Stomach (tissue), 4 donors: ENCODE results near the gene CBX3.

ENCODE experiments used
- EP300 ChIP-seq: sonication (generic); formaldehyde crosslinking; IDR thresholded peaks from one replicate; pipeline ENCODE4 v1.6.1; 2017; ENCODE audit warnings: antibody characterized with exemption
- TF ChIP-seq, protein P1 (sequence below), 7 experiments: fragments of 450-650 bp in 4 of 7; fragments of 200-600 bp in 3 of 7; sonication (generic) in 3 of 7; IDR thresholded peaks; one replicate each; pipeline ENCODE4 v1.5.1; 2016 to 2019; ENCODE audit warnings: antibody characterized with exemption in 7 of 7, control low read depth in 2 of 7, mild to moderate bottlenecking in 1 of 7

DNA sequence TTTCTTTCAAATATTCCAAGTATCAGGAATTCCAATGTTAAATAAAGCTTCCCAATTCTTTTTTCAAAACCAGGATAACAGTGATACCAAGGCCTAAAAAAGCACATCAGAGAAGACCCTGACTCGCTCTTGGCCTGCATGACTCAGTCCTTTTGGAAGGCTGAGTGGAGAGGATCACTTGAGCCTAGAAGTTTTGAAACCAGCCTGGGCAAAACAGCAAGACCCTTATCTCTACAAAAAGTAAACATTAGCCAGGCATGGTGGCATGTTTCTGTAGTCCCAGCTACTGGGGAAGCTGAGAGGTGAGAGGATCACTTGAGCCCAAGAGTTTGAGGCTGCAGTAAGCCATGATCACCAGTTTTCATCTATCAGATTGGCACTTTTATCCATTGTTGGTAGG lies 30.9 kb upstream of the CBX3 start:
- TF ChIP-seq, protein P1, sequence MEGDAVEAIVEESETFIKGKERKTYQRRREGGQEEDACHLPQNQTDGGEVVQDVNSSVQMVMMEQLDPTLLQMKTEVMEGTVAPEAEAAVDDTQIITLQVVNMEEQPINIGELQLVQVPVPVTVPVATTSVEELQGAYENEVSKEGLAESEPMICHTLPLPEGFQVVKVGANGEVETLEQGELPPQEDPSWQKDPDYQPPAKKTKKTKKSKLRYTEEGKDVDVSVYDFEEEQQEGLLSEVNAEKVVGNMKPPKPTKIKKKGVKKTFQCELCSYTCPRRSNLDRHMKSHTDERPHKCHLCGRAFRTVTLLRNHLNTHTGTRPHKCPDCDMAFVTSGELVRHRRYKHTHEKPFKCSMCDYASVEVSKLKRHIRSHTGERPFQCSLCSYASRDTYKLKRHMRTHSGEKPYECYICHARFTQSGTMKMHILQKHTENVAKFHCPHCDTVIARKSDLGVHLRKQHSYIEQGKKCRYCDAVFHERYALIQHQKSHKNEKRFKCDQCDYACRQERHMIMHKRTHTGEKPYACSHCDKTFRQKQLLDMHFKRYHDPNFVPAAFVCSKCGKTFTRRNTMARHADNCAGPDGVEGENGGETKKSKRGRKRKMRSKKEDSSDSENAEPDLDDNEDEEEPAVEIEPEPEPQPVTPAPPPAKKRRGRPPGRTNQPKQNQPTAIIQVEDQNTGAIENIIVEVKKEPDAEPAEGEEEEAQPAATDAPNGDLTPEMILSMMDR (IDR thresholded peaks at IDR 0.05), result no peak
- TF ChIP-seq EP300, result no peak
